ENCODE results near the gene PPP1R9A.

The PPP1R9A gene

DNA sequence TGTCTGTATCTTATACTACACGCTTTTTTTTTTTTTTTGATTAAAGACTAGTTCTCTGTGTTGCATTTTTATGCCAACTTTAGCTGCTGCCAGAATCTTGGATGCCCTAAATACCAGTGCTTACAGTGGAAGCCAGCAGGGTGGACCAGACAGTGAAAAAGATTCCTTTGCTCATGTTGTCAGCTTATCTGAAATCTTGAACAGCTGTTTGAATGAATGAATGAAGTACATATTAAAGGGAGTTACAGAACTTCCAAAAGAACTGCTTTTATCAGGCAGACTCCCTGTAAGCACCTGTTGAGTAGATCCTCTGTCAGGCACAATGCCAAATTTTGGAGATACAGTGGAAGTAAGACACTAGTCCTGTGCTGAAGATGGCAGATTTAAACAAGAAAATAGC is 184.9 kb downstream of the PPP1R9A start:
- in situ Hi-C loops (cut with MboI; ENCODE audit: low sequenced_read_pairs), result no loop called here

- in situ Hi-C loops (cut with MboI; ENCODE audit: low sequenced_read_pairs), result no loop called here
Observed at GRCh38 chr7:95095259-95095965, 188.0 kb downstream of the PPP1R9A start.

DNA sequence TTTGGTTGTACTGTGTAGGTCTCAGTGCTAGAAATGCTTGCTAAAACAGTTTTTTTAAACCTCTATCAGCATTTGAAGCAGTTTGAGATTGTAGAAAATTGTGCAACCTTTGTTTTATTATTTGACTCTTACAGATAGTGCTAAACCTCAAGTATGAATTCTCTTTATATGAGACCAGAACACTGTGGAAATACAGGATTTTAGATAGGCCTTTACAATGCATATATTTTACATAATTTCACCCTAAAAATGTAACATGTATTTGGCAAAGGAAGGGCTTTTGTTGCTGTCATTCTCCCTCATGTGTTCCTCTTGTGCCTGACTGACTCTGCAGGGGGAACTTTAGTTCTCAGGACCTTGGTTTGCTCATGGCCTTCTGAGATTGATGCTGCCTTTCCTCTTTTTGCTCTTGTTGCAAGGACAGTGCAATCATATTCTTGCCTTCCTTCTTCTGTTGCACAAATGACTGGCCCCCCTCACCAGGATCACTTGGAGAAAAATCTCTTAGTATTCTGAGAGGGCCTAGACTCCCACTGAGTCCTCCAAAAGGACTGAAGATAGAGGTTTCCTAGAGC is 188.7 kb downstream of the PPP1R9A start:
- in situ Hi-C loops (cut with MboI; ENCODE audit: low sequenced_read_pairs), result no loop called here

DNA sequence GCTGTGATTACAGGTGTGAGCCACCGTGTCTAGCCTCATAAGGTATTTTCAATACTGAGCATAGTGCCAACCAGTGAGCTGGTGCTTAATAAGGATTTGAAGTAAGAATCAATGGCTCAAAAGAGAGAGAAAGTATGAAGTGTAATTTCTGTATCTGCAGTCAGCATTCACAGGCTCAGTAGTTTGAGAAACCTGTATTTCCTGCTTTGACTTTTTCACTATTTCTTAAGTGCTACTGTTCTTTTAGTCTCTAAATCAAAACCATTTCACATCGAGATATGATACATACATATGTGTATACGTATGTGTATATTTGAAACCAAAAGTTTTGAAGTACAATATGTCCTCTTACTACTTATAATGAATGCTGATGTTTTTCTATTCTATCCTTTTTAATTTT is 189.9 kb downstream of the PPP1R9A start:
- in situ Hi-C loops (cut with MboI; ENCODE audit: low sequenced_read_pairs), result no loop called here

- in situ Hi-C loops (cut with MboI; ENCODE audit: low sequenced_read_pairs), result no loop called here
Observed at GRCh38 chr7:95097851-95098250, 190.5 kb downstream of the PPP1R9A start.

DNA sequence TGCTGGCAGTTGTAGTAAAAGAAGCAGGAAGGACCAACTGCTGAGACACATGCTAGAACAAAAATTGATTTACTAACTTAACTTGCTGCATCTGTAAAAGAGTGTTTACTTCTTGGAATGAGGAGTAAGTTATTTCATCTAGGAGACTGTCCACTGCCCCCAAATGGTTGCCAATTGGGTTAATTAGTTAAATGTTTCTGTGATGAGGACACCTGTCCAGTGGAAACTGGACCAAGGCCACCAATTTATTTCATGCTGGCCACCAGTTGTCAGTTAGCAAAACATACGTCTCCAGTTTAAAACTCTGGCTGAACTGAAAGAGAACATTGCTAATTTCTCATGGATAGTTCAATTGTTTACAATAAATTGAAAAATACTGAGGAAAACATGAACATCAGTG is 191.7 kb downstream of the PPP1R9A start:
- in situ Hi-C loops (cut with MboI; ENCODE audit: low sequenced_read_pairs), result no loop called here

DNA sequence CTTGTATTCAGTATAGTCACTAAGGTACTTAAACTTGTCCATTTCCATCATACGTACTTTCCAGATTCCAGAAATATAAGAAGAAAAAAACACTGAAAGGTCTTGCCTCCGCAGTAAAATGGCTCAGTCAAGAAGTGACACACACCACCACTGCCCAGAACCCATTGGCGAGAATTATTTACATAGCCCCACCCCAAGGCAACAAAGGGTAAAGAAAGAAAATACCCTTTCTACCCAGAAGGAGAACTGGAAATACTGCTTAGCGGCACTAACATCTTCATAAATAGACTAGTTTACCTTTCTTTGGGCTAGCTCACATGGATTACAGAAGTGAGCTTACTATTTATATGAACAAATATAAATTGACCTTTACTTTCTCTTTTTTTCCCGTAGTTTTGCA is 194.0 kb downstream of the PPP1R9A start:
- in situ Hi-C loops (cut with MboI; ENCODE audit: low sequenced_read_pairs), result no loop called here

GRCh38 chr7:95102662-95103061 is 195.3 kb downstream of the PPP1R9A start:
- in situ Hi-C loops (cut with MboI; ENCODE audit: low sequenced_read_pairs), result no loop called here

DNA sequence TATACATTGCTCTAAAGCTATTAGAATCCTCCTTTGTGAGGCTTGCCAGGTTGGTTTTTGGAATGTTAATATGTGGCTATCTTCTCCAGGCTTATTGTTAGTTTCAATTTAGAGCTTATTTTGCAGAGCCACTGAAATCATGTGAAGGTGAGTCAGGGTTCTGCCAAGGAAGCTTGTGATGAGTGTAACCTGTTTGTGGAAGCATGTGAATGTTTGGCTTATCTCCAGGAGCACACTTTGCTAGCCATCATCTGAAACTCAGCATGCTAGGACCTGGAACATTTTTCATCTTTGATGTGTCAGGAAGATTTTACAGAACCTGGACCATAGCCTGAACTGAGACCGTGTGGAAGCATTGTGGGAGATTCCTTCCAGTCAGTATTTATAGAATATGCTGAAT is 197.3 kb downstream of the PPP1R9A start:
- in situ Hi-C loops (cut with MboI; ENCODE audit: low sequenced_read_pairs), result no loop called here

GRCh38 chr7:95105627-95106026 is 198.2 kb downstream of the PPP1R9A start:
- in situ Hi-C loops (cut with MboI; ENCODE audit: low sequenced_read_pairs), result no loop called here

GRCh38 chr7:95106401-95106800 is 199.0 kb downstream of the PPP1R9A start:
- in situ Hi-C loops (cut with MboI; ENCODE audit: low sequenced_read_pairs), result no loop called here

GRCh38 chr7:95110707-95111106 is 203.3 kb downstream of the PPP1R9A start:
- in situ Hi-C loops (cut with MboI; ENCODE audit: low sequenced_read_pairs), result no loop called here

- in situ Hi-C loops (cut with MboI; ENCODE audit: low sequenced_read_pairs), result no loop called here
Observed at GRCh38 chr7:95113590-95113989, 206.2 kb downstream of the PPP1R9A start.

GRCh38 chr7:95126053-95126709 is 218.8 kb downstream of the PPP1R9A start:
- in situ Hi-C loops (cut with MboI; ENCODE audit: low sequenced_read_pairs), result no loop called here

DNA sequence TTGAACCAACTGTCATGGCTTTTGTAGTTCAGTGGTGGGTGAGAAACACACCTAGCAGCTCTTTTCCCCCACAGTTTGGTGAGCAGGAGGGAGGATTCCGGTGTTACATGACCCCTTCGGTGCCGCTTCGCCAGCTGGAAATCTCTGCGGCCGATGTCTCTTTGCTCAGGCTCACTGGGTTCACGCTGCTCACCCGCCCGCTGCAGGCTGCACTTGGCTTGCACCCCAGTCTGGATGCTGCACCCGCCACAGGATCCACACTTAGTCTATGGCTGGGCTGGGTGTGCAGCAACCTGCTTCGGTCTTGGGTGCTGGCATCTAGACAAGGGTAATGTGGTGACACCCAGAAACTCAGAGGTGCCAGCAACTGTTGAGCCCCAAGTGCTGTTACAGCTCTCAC is 225.1 kb downstream of the PPP1R9A start:
- in situ Hi-C loops (cut with MboI; ENCODE audit: low sequenced_read_pairs), result no loop called here

DNA sequence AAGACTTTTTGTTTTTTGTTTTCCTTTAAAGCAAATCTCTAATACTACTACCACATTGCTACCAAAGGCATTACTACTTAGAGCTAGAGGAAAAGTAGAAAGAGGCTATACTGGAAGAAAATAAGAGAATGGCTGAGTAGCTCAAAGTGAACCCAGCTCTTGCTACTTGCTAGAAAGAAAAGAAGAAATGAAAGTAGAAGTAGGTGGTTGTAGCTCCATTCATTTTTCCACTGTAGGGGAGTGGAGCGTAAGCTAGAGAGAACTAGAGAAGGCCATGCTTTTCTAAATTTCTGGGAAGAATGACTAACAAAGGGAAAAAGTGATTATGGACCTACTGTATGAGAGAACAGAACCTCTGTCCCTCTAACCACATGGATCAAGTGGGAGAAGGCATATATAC is 232.5 kb downstream of the PPP1R9A start:
- in situ Hi-C loops (cut with MboI; ENCODE audit: low sequenced_read_pairs), result no loop called here

GRCh38 chr7:95141755-95142154 is 234.4 kb downstream of the PPP1R9A start:
- in situ Hi-C loops (cut with MboI; ENCODE audit: low sequenced_read_pairs), result no loop called here

DNA sequence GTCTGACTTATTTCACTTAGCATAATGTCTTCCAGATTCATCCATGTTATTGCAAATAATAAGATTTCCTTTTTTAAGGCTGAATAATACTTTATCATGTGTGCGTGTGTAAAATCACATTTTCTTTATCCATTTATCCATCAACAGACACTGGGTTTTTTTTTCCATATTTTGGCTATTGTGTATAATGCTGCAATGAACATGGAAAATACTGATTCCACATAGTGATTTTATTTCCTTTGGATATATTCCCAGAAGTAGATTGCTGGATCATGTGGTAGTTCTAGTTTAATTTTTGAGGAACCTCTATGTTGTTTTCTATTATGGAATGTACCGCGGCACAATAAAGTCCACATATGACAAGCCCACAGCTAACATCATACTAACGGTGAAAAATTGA is 236.9 kb downstream of the PPP1R9A start:
- in situ Hi-C loops (cut with MboI; ENCODE audit: low sequenced_read_pairs), result no loop called here

GRCh38 chr7:95155965-95156364 is 248.6 kb downstream of the PPP1R9A start:
- in situ Hi-C loops (cut with MboI; ENCODE audit: low sequenced_read_pairs), result no loop called here

- in situ Hi-C loops (cut with MboI; ENCODE audit: low sequenced_read_pairs), result no loop called here
Observed at GRCh38 chr7:95157381-95157780, 250.0 kb downstream of the PPP1R9A start.

DNA sequence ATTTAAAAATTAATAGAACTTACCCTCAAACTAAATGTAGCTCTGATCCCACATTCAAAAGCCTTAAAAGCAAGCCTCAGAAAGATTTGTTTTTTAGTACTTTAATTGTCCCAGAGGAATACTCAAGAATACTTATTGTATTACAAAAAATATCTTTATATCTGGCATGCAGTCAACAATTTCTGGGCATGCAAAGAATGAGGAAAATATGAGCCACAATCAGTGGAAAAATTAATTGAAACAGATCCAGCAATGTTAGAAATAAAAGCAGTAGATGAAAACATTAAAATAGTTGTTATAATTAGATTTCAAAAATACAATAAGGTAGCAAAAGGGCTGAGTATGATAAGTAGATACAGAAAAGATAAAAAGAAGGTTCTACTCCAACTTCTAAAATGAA is 262.3 kb downstream of the PPP1R9A start:
- in situ Hi-C loops (cut with MboI; ENCODE audit: low sequenced_read_pairs), result no loop called here

- in situ Hi-C loops (cut with MboI; ENCODE audit: low sequenced_read_pairs), result no loop called here
Observed at GRCh38 chr7:95172420-95172819, 265.0 kb downstream of the PPP1R9A start.
